ENCODE results near the gene HERC3. TPM values are rescaled to one million over a fixed set of nuclear protein-coding genes. Genes with fewer than 3 reads are reported as not detected.

HERC3 gene
- total and polyA plus RNA-seq, 2 of the 13 experiments (the other 11 are each of a cell fraction or from before 2014, with no cell fraction given): 3.8 to 6.2 TPM

DNA sequence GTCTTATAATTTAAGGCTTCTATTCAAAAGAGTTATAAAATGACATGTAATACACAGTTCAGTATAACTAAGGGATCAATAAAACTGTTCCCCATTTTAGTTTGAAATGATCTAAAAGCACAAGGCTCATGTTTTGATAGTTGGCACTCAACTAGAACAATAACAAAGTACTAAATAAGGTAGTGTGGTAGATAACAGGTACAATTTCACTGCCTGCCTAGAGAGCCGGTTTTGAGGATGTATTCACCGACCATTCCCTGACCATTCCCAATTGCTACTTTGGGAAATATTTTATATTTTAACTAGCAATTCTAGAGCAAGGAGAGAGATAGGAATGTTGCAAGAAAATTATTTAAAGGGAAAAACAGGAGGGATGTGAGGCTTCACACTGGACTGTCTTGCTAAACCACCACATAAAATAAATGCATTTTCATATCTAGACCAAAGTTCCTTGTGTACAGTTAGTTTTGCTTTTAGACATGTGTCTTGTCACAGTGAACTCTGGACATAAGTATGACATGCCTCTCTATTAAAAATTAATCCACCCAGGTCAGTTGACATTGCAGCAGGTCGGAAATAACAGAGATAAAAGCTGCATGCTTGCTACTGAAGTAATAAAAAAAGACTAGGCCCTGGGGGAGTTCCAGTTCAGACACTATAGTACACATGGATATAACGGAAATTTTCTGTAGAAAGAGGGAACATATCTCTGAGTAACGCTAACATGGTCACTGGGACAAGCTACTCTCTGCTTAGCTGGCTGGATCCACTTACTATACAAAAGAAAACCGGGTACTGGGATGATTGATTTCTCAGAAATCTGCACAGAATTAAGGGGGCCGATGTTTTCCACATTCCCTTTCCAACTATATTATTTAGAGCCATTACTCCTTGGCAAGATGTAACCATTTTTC lies 161.6 kb downstream of the HERC3 start (continued):
- TF ChIP-seq, protein P1, sequence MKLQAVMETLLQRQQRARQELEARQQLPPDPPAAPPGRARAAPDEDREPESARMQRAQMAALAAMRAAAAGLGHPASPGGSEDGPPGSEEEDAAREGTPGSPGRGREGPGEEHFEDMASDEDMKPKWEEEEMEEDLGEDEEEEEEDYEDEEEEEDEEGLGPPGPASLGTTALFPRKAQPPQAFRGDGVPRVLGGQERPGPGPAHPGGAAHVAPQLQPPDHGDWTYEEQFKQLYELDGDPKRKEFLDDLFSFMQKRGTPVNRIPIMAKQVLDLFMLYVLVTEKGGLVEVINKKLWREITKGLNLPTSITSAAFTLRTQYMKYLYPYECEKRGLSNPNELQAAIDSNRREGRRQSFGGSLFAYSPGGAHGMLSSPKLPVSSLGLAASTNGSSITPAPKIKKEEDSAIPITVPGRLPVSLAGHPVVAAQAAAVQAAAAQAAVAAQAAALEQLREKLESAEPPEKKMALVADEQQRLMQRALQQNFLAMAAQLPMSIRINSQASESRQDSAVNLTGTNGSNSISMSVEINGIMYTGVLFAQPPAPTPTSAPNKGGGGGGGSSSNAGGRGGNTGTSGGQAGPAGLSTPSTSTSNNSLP (IDR thresholded peaks at IDR 0.05; ENCODE audit: low read depth, low read length): peak; percentile 95
- TF ChIP-seq ZNF614 (CRISPR knock-in tag; IDR thresholded peaks at IDR 0.05; ENCODE audit: borderline replicate concordance) (no peak), GATA4 (IDR thresholded peaks at IDR 0.05; ENCODE audit: borderline replicate concordance, low read depth) (peak; percentile 56; the same call in 1 of the 2 replicates), ZNF792 (CRISPR knock-in tag; IDR thresholded peaks at IDR 0.05) (0 out of 2 replicates have a peak, but pooled peaks have one; percentile 41), HMG20A (CRISPR knock-in tag; IDR thresholded peaks at IDR 0.05; ENCODE audit: borderline replicate concordance) (peak; percentile 11; the same call in 1 of the 2 replicates), SP5 (CRISPR knock-in tag; IDR thresholded peaks at IDR 0.05; ENCODE audit: borderline replicate concordance, low read depth) (0 out of 2 replicates have a peak, but pooled peaks have one; percentile 7), HIVEP1 (CRISPR knock-in tag; IDR thresholded peaks at IDR 0.05) (no peak), EP300 (IDR thresholded peaks at IDR 0.05; ENCODE audit: low read depth in 2 of 2, low read length in 2 of 2) (peak in 1 of 2 experiments; percentile 83; a peak in 3 of 4 replicates), EP300 (CRISPR knock-in tag; IDR thresholded peaks at IDR 0.05; ENCODE audit: borderline replicate concordance) (no peak), MIER2 (CRISPR knock-in tag; IDR thresholded peaks at IDR 0.05) (no peak)
- TF ChIP-seq, protein P2, sequence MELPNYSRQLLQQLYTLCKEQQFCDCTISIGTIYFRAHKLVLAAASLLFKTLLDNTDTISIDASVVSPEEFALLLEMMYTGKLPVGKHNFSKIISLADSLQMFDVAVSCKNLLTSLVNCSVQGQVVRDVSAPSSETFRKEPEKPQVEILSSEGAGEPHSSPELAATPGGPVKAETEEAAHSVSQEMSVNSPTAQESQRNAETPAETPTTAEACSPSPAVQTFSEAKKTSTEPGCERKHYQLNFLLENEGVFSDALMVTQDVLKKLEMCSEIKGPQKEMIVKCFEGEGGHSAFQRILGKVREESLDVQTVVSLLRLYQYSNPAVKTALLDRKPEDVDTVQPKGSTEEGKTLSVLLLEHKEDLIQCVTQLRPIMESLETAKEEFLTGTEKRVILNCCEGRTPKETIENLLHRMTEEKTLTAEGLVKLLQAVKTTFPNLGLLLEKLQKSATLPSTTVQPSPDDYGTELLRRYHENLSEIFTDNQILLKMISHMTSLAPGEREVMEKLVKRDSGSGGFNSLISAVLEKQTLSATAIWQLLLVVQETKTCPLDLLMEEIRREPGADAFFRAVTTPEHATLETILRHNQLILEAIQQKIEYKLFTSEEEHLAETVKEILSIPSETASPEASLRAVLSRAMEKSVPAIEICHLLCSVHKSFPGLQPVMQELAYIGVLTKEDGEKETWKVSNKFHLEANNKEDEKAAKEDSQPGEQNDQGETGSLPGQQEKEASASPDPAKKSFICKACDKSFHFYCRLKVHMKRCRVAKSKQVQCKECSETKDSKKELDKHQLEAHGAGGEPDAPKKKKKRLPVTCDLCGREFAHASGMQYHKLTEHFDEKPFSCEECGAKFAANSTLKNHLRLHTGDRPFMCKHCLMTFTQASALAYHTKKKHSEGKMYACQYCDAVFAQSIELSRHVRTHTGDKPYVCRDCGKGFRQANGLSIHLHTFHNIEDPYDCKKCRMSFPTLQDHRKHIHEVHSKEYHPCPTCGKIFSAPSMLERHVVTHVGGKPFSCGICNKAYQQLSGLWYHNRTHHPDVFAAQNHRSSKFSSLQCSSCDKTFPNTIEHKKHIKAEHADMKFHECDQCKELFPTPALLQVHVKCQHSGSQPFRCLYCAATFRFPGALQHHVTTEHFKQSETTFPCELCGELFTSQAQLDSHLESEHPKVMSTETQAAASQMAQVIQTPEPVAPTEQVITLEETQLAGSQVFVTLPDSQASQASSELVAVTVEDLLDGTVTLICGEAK (IDR thresholded peaks at IDR 0.05): no peak
- TF ChIP-seq, protein P2 (CRISPR knock-in tag; IDR thresholded peaks at IDR 0.05): no peak
- TF ChIP-seq, protein P3, sequence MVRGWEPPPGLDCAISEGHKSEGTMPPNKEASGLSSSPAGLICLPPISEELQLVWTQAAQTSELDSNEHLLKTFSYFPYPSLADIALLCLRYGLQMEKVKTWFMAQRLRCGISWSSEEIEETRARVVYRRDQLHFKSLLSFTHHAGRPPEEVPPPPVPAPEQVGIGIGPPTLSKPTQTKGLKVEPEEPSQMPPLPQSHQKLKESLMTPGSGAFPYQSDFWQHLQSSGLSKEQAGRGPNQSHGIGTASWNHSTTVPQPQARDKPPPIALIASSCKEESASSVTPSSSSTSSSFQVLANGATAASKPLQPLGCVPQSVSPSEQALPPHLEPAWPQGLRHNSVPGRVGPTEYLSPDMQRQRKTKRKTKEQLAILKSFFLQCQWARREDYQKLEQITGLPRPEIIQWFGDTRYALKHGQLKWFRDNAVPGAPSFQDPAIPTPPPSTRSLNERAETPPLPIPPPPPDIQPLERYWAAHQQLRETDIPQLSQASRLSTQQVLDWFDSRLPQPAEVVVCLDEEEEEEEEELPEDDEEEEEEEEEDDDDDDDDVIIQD (CRISPR knock-in tag; IDR thresholded peaks at IDR 0.05; ENCODE audit: low read depth): peak; percentile 52; the same call in 1 of the 2 replicates
- TF ChIP-seq, protein P4, sequence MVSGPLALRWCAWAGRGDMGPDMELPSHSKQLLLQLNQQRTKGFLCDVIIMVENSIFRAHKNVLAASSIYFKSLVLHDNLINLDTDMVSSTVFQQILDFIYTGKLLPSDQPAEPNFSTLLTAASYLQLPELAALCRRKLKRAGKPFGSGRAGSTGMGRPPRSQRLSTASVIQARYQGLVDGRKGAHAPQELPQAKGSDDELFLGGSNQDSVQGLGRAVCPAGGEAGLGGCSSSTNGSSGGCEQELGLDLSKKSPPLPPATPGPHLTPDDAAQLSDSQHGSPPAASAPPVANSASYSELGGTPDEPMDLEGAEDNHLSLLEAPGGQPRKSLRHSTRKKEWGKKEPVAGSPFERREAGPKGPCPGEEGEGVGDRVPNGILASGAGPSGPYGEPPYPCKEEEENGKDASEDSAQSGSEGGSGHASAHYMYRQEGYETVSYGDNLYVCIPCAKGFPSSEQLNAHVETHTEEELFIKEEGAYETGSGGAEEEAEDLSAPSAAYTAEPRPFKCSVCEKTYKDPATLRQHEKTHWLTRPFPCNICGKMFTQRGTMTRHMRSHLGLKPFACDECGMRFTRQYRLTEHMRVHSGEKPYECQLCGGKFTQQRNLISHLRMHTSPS (CRISPR knock-in tag; IDR thresholded peaks at IDR 0.05; ENCODE audit: low read depth): no peak
